NCI-H2107 treated with DMSO at 0.1 percent for 48 hours (cell line): ENCODE results near the gene GCSAM.

Source experiments
- DNase-seq: peaks from one replicate; lab custom pipeline; 2025; ENCODE audit not compliant: unreplicated experiment; lab: John Stamatoyannopoulos, UW

GCSAM gene

DNA sequence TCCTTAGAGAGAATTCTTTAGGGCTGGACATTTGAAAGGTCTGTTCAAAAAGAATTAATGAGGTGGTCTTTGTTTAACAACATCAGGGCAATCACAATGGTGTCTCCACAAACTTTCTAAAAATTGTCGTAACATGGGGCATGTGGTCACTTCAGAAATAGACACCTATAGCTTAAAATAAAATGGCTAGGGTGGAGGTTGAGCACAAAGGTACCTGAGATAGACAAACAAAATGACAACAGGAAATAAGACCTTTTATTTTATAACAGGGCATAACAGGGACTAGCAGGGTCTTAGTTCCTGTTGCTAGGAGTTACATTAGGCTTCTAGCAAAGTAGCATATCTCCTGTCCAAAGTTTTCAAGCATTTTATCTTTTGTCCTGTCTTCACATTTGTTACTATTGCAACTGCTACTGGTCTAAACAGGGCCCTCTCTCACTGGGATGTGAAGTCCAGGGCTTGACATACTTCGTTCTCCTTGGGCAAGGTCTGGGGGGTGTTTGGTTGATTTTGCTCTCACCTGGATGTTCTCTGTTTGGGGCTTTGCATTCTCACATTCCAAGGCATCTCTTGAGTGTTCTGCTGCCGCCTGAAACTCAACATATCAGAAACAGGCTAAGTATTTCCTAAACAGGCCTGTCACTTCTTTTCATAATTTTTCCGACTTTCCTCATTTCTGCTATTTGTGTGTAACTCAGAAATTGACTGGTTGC, 3.0 kb downstream of the GCSAM start:
- no peak for DNase-seq

DNA sequence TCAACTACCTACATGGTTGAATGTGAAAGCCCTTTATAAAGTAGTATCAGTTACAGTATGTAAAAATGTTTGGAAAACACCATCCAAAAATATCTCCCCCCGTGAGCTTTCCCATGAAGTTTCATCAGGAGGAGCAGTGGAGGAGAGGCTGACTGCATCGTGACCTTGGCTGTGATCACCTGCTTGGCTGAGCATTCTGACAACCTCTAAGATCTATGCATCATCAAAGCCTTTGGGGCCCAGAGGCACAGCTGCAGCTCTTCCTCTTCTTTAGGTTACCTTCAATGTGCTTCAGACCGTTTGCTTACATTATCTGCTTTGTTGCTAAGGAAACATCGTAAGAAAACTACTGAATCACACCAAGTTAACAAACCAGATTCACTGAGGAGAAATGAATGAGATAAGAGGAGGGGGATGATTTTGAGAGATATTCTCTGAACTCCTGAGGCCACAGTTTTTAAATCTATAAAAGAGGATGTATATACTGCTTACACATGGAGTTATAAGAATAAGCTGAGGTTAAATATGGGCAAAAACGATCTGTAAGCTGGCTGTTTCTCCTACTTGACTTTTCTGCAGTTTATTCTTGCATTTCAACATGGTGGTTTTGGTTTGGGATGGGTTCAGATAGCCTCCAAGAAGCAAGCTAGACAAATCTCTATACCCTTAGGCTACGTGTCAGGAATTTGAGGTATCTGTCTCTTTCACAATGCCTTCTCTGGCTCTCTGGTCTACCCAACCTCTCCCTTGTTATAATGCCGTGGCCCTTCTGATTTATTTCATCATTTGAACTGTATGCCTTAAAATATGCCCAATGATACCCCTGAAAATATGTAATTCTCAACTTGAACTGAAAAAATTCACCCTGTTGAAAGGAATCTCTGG, 4.0 kb downstream of the GCSAM start:
- no peak for DNase-seq

DNA sequence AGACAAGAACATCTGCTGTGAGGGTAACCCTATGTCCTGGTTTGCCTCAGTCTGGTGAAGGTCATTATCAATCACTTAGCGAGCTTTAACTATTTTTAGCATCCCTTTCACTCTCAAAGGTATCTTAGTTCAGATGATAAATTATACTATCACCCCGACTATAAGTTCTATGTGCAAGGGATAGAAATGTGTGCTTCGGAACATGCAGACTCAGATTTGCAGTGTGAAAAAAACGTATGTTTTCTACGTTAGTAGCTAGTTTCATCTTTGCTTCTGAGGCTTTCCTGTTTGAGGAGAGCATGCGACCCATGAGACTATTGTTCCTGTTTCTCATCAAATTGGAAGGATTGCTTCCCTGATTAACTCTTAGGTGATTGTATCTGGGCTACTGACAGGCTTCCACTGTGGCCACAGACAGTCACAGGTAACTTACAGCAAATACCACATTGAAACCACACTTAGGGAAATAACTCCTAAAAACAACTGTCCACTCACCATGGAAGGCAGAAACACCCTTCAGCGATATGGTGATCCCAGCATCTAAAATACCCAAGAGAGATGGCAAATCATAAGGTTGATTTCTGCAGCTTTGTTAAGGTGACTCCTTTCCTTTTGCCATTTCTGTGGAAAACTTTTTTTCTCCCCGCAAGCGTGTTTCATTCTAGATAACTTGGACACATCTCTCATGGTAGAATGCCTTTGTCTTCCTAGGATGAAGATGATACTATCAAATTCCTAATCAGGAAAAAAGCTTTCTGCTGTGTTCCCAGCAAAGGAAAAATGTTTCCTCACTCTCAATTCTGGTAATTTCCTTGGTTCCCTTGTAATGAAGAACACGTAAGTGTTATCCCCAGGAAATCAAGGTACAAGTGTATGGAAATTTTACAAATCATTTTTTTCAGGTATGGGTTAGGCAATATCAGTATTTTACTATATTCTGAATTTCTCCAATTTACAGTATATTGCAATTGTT, 5.2 kb downstream of the GCSAM start:
- DNase-seq, result no peak

DNA sequence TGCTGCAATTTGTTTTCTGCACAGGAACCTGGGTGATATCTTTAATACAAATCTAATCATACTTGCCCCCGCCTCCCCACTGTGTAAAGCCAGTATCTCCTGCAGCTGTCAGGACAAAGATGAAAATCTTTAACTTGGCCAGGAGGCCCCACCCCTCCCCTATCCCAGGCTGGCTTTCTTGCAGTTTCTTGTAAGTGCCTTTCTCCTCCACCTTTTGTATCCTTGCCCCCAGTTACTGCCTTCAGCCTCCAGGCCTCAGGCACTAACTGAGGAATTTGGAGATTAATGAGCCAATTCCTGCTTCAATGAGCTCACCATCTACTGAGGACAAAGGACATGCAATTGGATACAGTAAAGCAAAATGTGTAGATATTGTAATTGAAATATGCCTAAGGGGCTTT, 6.5 kb downstream of the GCSAM start:
- DNase-seq, result no peak

DNA sequence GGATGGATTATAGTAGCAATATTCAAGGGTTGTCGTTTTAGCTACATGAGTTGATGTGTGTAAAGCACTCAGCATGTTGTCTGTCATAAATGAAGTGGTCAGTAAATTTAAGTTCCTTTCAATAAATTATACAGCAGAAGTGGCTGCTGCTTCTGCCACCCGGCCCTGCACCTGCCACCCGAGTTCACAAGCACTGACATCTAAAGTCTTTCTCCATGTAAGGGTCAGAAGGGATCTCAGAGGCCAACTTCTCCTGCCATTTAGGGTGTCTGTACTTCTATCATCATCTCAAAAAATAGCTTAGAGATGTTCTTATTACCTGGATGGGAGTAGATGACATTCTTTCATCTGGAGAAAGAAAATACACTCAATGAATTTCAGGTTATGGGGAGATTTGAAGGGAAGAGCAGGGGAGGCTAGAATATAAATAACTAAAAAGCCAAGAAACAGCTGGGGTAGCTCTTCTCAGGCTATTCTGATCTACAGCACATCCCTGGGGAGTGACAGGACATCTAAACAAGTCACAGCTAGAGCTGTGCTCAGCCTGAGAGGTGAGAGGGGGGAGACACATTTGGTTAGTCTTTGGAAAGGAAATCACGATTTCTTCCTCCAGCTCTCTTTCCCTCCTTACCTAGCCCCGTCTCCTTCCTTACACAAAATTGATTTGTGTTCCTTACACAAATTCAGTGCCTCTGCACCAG, 8.0 kb downstream of the GCSAM start:
- DNase-seq, result no peak

DNA sequence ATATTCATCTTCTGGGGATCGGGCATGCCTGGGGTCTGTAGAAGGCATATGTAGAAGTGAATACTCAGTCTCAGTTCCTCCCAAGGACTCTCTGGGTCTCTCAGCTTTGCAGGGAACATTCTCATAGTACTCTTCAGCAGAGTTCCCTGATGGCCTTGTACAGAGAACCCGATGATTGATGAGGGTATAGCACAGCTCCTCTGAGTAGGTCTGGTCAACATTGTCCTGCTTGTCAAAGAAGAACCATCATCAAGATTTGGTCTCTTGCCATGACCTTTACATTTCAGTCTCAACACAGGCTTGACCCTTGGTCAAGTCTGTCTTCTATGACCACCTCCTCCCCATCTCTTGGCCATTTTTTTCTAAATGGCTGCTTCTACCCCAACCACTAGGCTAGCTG, 9.5 kb downstream of the GCSAM start:
- DNase-seq, result no peak

DNA sequence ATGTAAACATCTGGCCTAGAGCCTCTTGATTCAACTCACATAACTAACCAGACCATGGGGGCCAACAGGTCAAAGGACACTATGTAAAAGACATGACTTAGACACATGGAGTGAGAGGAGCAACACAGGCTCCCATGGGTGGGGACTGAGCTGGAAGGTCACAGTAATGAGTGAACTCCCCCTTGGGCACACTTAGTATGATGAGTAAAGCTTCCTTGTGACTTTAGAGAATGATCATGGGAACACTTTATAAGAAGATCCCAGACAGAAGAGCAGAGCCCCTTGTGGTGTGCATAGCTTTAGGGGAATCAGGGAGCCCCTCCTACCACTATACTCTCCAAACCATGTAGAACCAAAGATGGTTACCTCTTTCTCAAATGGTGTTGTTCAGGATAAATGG, 10.2 kb downstream of the GCSAM start:
- DNase-seq, result no peak

DNA sequence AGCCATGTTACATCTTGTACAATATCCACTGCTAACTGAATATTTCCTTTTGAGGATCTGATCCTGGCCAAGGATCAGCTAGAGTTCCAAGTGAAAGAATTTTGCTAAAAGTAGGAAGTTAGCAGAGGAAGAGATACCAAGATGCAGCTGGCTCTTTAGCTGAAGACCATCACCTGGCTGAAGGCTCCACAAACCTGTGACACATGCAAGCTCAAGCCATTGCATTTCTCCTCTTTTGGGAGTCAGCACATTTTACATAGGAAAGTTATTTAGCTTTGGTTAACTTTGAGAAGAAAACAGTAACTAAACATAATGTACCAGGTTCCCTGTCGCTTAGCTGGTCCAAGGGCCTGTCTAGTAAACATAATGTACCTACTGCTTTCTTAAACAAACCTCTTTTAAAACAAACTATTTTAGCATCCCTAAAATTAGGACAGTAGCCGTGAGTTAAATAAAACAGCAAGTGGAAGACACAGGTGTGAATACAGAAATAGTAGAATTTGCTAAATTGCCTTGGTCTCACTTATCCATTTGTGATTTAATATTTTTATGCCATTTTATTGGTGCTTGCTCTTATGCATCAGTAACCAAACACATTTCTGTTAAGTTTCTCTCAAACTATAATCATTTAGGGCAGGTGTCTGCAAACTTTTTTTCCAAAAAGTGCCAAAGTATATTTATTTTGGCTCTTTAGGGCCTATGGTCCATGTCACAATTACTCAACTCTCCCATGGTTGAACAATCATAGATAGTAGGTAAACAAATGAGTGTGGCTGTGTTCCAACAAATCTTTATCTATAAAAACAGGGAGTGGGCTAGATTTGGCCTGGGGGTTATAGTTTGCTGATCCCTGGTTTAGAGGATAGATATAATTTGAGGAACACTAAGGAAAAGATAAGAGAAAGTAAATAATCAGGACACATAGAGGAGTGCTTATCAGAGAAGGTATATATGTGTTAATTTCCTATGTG, 11.2 kb downstream of the GCSAM start:
- no peak for DNase-seq

DNA sequence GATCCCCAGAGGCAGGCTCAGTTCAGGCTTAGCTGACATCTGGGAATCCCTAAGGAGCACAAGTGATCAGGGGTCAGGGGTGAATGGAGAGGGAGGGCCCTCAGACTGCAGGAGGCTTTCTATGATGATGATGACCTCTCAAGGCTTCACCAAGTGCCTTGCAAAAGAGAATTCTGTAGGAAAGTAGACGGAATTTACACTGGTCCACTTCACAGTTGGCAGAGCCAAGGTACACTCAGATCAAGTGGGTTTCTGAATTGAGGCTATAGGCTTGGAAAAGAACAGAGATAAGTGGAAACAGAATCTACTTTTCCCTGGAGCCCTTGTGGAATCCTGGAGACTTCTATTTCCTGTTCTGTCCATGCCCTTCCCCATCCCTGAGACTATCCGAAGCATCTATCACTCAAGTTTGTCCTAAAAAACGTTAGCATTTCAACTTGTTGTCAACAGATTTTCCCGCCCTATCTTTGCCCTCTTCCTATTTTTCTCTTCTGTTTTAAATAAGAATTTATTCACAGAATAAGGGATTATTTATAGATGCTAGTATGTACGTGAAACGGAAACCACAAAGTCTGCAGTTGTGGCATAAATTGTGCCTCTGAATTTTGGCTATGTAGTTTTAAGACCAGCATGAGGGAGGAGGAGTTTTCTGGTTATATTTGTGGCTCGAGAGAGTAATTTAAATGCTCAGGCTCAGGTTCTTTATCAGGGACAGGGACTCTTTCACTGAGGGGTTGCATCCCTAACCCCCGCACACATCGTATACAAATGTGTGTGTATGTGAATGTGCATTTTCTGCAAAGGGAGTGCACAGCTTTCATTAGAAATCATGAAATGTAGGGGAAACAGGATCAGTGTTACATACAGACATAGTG, 12.8 kb downstream of the GCSAM start:
- DNase-seq, result no peak

DNA sequence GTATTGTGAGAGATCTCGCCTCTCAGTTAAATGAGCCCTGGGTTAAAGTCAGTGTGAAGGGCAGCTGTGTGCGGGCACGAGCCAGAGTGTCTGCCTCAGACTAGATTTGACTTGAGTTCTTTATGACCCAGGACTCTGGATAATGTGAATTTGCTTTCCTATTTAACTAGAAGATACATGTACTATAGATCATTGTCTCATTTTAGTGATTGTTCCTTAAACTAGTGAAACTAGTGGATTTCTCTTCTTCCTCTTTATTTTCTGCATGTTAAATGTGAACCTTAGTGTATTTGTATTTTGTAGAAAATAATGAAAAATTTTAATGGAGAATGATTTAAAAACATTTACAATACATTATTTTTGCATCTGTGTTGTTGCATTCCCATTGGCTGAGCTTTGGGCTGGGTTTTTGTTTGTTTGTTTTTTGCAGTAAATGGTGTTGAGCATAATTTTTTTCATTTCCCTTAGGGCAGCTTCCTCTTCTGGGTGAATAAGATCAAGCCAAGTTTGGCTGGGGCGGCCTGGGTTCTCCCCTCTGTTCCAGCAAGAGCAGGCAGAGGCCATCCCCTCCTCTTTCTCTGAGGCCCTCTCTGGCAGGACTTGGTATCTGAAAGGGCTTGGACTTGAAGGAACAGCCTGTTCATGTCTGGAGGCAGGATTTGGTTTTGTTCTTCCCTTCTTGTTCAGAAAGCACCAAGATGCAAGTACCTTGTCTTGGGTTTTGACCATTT, 15.0 kb downstream of the GCSAM start:
- DNase-seq, result no peak

DNA sequence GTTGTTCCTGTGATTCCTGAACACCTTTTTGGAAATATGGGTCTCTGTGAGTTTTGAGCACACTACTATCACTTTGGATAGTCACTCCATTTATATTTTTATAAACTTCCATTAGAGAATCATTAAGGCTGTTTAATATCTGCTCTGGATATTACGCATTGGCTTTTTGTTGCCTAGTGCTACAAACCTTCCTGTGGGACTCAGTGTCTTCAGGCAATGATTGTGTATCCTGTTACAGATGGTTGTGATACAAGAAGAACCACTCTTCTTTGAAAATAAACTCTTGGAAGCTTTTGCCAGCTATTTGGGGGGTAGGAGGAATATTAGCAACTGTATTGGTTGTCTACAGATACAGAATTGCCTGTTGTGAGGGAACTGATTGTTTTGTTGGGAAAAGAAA, 15.6 kb downstream of the GCSAM start:
- DNase-seq, result no peak

DNA sequence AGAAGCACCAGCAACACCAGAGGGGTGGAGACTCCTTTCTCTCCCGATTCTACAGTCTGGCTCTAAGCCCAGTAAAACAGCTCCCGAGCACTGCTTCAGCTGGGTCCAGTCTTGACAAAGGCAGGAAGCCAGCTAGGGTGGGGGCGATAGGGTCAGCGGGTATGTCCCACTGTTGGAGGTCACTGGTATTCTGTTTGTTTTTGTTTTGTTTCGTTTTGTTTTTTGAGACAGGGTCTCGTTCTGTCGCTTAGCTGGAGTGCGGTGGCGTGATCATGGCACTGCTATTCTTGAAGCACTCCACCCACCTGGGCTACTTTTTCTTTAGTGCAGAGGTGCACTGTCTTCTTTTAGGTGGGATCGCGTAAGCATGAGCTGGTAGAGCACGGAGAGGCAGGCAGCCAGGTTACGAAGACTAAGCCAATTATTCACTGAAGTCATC, 16.3 kb downstream of the GCSAM start:
- no peak for DNase-seq

DNA sequence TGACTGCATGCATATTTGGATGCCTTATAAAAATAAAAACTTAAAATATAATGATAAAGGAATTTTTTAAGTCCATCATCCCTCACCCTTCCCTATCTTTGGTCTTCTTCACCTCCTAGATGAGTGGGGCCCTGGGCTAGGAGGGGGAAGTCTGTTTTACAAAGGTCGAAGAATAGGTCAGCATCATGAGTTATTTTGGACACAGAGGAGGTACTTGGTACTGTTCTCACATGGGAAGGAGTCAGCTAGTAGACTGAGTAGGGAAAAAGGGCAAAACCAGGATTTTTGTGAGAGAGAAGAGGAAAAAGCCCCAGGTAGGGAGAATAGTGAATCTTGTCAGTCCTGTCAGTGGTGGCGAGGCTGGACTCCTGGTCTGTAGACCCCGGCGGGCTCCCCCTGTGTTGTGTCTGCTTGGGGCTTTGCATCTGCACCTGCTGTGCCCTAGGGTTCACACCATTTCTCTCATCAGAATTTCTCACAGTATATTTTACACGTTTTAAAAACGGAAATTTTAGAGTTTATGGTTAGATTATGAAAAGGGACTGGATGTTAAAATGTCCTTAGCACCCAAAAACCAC, 17.2 kb downstream of the GCSAM start:
- no peak for DNase-seq

DNA sequence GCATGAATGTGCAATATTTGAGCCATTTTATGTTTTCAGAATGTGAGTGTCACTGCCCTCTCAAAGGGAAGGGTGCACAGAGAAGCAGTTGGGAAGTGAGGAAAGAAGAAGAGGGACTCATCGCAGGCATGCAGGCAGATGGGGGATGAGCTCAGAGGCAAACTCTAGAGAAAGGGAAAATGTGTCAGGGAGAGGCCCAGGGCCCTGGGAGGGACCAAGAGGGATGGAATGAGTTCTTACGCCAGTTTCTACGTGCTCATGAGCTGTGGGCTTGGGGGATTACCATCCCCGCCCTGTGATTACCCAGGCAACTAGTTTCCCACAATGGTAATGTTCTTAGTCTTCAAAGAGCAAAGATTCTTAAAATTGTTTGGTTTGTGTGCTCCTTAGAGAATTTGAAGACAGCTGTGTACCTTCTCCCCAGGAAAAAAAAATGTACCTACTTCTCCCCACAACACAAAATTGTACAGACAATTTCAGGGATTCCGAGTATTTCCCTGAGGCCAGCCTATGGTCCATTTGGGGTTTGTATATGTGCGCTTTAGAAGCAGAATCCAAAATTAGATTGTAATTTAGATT, 17.8 kb downstream of the GCSAM start:
- no peak for DNase-seq

DNA sequence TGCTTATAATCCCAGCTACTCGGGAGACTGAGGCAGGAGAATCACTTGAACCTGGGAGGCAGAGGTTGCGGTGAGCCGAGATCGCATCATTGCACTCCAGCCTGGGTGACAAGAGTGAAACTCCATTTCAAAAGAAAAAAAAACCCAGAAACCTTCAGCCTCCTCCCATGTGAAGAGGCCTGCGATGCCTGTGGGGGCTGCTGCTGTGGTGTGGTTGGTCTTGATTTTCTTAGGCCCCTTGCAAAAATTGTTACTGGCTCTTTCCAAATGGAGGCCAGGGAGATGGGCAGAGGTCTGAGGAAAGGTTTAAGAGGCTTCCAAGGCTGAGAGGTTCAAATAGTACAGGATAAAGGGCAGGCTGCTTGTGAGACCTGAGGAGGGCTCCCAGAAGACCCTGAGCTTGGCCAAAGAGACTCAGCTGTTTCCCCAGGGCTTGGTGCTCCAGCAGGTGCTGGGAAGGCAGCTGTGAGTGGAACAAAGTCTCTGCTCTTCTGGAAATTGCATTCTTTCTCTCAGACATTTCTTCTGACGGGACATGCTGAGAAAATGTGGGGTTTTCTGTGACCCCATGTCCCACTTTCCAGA, 18.4 kb downstream of the GCSAM start:
- no peak for DNase-seq

DNA sequence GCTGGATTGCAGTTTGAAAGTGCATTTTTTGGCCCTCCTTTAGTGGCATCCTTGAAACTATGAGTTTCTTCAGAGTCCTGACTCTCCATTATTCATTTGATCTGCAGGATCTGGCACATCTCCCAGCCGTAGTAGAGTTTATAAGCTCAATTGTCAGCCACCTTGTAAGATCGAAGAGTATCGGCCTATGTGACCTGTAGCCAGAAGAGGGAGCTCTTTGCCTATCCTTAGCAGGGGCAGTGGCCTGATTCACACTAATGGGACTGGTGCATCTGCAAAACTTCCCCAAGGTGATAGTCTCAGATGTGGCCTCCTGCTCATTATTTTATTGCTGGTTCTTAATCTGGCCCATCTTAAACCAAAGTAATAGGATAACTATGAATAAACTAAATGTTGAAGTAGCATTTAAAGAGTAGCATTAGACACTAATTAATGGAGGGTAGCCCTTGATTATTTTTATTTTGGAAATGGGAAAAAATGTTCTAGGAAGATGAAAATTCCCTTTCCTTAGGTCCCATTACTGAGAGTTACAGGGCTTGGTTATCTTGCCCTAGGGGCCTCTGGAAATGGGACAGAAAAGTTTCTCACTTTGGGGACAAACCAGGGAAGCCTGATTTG, 21.2 kb downstream of the GCSAM start:
- DNase-seq, result peak; percentile 85
